GM10248 (cell line): ENCODE data around the gene SPEM2.

Experiments
- CTCF ChIA-PET: fragments of 300-600 bp; sonication (Branson Sonifier 250); formaldehyde crosslinking; extraction: SDS; loops from one replicate; lab custom pipeline; 2021; ENCODE audit warnings: antibody characterized with exemption; lab: Yijun Ruan, JAX
- POLR2A ChIA-PET: fragments of 350-650 bp; sonication (Branson Sonifier 250); formaldehyde crosslinking; extraction: SDS; loops from one replicate; lab custom pipeline; 2020; ENCODE audit warnings: antibody characterized with exemption; lab: Yijun Ruan, JAX
- DNase-seq: peaks from one replicate; pipeline ENCODE4 v3.0.0; 2012; ENCODE audit errors: extremely low spot score
- CTCF ChIP-seq: IDR thresholded peaks from 2 replicates; pipeline ENCODE4 v1.5.1; 2012; ENCODE audit warnings: mild to moderate bottlenecking, low read depth; ENCODE audit errors: extremely low read depth, missing control alignments, control extremely low read depth

Gene SPEM2

DNA sequence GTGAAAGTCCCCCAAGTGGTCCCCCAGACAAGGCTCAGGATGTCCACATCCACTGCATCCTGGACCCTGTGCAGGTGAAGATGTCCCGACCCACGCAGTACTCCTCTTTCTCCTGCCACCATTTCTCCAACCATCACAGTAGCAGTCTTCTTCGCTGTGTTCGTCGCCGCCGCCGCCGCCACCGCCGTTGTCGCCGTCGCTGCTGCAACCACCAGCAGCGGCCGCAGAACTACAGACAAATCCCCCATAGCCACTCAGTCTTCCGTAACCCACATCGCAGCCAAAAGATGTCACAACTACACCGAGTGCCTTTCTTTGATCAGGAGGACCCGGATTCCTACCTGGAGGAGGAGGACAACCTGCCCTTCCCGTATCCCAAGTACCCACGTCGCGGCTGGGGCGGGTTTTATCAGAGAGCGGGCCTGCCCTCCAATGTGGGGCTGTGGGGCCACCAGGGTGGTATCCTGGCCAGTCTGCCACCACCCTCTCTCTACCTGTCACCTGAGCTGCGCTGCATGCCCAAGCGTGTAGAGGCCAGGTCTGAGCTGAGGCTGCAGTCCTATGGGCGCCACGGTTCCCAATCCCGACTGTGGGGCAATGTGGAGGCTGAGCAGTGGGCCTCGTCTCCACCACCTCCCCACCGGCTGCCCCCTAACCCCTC, 917 bp downstream of the SPEM2 start:
- ChIA-PET CTCF (interaction anchor here (1.5 to 4.1 kb wide), 2 partner anchors 10 to 15 kb away, joined by 3 to 19 read pairs; partner anchors contain the start of gene TMEM102), POLR2A (no interaction called here)
- TF ChIP-seq CTCF = no peak
- DNase-seq = no peak

- no peak for TF ChIP-seq CTCF
- ChIA-PET POLR2A (no interaction called here), CTCF (interaction anchor here (0.6 to 4.1 kb wide), 4 partner anchors 9 to 71 kb away, joined by 3 to 19 read pairs (median 3); partner anchors contain the start of genes TMEM102 and TMEM95)
- DNase-seq = no peak
Measured at GRCh38 chr17:7426896-7427489, 1.6 kb downstream of the SPEM2 start.

DNA sequence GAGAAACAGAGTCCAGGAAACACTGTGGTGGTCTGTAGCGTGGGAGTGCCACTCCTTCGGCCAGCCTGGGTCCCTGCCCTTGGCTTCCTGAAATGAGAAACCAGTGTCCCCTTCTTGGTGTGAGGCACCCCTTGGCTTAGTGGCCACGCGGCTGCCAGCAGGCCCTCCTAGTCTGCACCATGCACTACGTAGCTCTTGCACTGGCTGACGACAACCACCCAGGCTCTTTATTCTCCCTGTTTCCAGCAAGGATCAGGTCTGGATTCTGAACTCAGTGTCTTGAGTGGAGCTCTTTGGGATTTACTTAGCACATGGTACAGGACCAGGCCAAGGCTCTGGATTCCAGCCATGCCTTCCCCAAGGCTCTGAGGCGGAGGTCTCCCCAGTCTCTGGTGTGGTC, 2.1 kb downstream of the SPEM2 start:
- POLR2A ChIA-PET = no interaction called here
- CTCF ChIA-PET = interaction anchor here (0.6 to 4.1 kb wide), 4 partner anchors 9 to 72 kb away, joined by 3 to 19 read pairs (median 3); partner anchors contain the start of genes TMEM102 and TMEM95
- DNase-seq = no peak
- no peak for TF ChIP-seq CTCF

GRCh38 chr17:7428557-7428956, 3.1 kb downstream of the SPEM2 start, which contains the start of gene SPEM3:
Gene SPEM3, plus strand, starts transcription at chr17:7428857. Its CDS starts 46 bp downstream, at chr17:7428903.
- no peak for DNase-seq
- ChIA-PET POLR2A (no interaction called here), CTCF (interaction anchor here (0.8 to 1.0 kb wide), 2 partner anchors 73 to 132 kb away, joined by 3 read pairs; no protein-coding TSS in a partner anchor)
- no peak for TF ChIP-seq CTCF

DNA sequence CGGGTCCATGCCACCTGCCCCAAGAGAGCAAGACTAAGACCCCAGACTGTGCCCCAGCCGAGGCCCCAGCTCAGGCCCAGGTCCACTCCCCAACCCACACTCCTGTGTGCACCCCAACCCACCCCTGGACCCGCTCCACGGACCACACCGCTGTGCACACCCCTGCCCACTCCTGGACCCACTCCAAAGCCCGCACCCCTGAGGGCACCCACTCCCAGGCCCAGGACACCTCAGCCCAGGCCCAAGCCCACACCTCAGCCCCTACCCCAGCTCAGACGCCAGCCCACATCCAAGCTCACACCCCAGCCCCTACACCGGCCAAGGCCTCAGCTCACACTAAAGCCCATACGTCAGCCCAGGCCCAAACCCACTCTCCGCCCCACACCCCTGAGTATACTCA, 4.3 kb downstream of the SPEM2 start:
- ChIA-PET CTCF (no interaction called here), POLR2A (no interaction called here)
- DNase-seq = no peak
- TF ChIP-seq CTCF = no peak

DNA sequence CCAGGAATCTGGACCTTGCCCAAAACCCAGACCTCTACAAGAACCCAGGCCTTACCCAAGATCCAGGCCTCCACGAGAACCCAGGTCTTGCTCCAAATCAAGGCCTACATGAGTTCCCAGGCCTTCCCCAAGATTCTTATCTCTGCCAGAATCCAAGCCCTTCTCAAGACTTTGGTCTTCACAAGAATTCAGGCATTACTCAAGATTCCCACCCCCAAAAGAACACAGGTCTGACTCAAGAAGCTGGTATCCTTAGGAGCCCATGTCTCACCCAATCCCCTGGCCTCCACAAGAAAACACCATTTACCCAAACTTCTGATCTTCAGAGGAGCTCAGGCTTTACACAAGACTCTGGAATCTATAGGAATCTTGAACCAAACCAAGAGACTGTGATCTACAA, 5.8 kb downstream of the SPEM2 start:
- POLR2A ChIA-PET = no interaction called here
- TF ChIP-seq CTCF = no peak
- no peak for DNase-seq
- CTCF ChIA-PET = interaction anchor here (1.5 kb wide), 1 partner anchor 13 kb away, joined by 5 read pairs; no protein-coding TSS in a partner anchor
